Measurements from ENCODE around the gene SLC24A5. TPM values are rescaled to one million over a fixed set of nuclear protein-coding genes. Genes with fewer than 3 reads are reported as not detected.

Gene SLC24A5
- total RNA-seq, 1 donor from 2014 or later: not detected

GRCh38 chr15:48190932-48191573 is 70.3 kb downstream of the SLC24A5 start:
- Histone ChIP-seq H3K9ac (no peak overlapping the region), H3K79me2 (ENCODE audit: low read depth) (no peaks in the 10 kb centered on the region), H3K36me3 (no peaks in the 10 kb centered on the region), H3K4me2 (peak overlapping the region; percentile 81), H3F3A (ENCODE audit: low read depth) (no peaks in the 10 kb centered on the region), H3K27me3 (peaks cover 39% of the 10 kb centered on the region), H3K9me3 (ENCODE audit: low read depth) (no peaks in the 10 kb centered on the region), H4K20me1 (ENCODE audit: low read depth) (peaks cover 6% of the 10 kb centered on the region), H3K4me1 (peaks cover 6% of the 10 kb centered on the region), H2AFZ (replicated peaks) (peak overlapping the region; percentile 44), H3K27ac (no peak overlapping the region), H3K4me3 (peak overlapping the region; percentile 47)
- TF ChIP-seq EZH2phosphoT487 (IDR thresholded peaks at IDR 0.05) (peak; percentile 24), EZH2 (IDR thresholded peaks at IDR 0.05) (peak; percentile 46)
- TF ChIP-seq, protein P1, sequence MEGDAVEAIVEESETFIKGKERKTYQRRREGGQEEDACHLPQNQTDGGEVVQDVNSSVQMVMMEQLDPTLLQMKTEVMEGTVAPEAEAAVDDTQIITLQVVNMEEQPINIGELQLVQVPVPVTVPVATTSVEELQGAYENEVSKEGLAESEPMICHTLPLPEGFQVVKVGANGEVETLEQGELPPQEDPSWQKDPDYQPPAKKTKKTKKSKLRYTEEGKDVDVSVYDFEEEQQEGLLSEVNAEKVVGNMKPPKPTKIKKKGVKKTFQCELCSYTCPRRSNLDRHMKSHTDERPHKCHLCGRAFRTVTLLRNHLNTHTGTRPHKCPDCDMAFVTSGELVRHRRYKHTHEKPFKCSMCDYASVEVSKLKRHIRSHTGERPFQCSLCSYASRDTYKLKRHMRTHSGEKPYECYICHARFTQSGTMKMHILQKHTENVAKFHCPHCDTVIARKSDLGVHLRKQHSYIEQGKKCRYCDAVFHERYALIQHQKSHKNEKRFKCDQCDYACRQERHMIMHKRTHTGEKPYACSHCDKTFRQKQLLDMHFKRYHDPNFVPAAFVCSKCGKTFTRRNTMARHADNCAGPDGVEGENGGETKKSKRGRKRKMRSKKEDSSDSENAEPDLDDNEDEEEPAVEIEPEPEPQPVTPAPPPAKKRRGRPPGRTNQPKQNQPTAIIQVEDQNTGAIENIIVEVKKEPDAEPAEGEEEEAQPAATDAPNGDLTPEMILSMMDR (IDR thresholded peaks at IDR 0.05): no peak
- Mint-ChIP-seq H3K4me1 (peaks cover 14% of the 10 kb centered on the region), H3K27ac (no peak overlapping the region), H3K9me3 (no peaks in the 10 kb centered on the region), H3K4me3 (peak overlapping the region; percentile 80), H3K36me3 (no peaks in the 10 kb centered on the region), H3K27me3 (ENCODE audit: insufficient read depth, low read depth) (peaks cover 4% of the 10 kb centered on the region)
- DNase-seq (ENCODE audit: low spot score): peak; percentile 94

DNA sequence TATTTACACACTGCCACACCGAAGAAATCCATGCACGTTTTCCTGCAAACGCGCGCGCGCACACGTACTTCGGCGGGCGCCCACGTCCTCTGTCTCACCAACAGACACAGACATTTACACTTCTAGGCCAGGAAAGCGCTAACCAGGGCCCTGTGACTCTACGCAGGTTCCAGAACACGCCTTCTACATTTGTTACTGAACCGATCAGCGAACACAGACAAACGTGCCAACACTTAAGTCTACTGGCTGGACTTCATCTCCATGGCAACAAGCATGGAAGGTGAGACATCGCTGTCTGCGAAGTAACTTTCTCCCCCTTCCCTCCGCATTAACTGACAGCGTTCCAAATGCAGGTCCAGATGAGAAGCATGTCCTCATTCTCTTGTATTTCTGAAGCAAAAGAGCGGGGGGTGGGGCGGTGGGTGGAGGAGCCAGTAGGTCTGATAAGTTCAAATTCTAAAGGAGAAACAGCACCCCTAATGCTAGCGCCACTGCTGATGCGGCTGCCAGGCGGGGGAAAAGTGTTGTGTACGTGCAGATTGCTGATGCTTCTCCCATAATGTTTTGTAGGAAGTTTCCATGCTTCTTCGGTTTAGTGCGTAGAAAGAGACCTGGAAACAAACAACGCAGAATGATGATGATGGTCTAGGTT is 70.9 kb downstream of the SLC24A5 start, which contains the start of gene CTXN2:
Gene CTXN2, plus strand, starts transcription at position 92 of the 652 bp plus-strand sequence. CDS start 9,636 bp downstream, outside the sequence.
- Histone ChIP-seq H3K27ac (no peak within 1 kb of the TSS), H3K4me2 (peak within 1 kb of the TSS; percentile 81), H3F3A (ENCODE audit: low read depth) (no peaks in the 10 kb centered on the region), H3K36me3 (no peaks in the 10 kb centered on the region), H3K4me1 (peaks cover 6% of the 10 kb centered on the region), H3K4me3 (peak within 1 kb of the TSS; percentile 47), H3K79me2 (ENCODE audit: low read depth) (no peaks in the 10 kb centered on the region), H3K9me3 (ENCODE audit: low read depth) (no peaks in the 10 kb centered on the region), H2AFZ (replicated peaks) (peak within 1 kb of the TSS; percentile 44), H3K27me3 (peaks cover 39% of the 10 kb centered on the region), H3K9ac (no peak within 1 kb of the TSS), H4K20me1 (ENCODE audit: low read depth) (peaks cover 6% of the 10 kb centered on the region)
- Mint-ChIP-seq H3K4me1 (peaks cover 14% of the 10 kb centered on the region), H3K27me3 (ENCODE audit: insufficient read depth, low read depth) (peaks cover 4% of the 10 kb centered on the region), H3K9me3 (no peaks in the 10 kb centered on the region), H3K27ac (no peak within 1 kb of the TSS), H3K36me3 (no peaks in the 10 kb centered on the region), H3K4me3 (peak within 1 kb of the TSS; percentile 80)
- no peak for TF ChIP-seq EZH2phosphoT487 (IDR thresholded peaks at IDR 0.05)
- no peak for TF ChIP-seq EZH2 (IDR thresholded peaks at IDR 0.05)
- TF ChIP-seq, protein P1 (IDR thresholded peaks at IDR 0.05): no peak
- DNase-seq (ENCODE audit: low spot score): peak; percentile 60

Other genes starting within 250 kb of the SLC24A5 start
- 110 and 140 TPM in 2 replicates for gene MYEF2, start 57.3 kb downstream of the SLC24A5 start, total RNA-seq (ENCODE audit: low replicate concordance)
- 0.03 and 0.60 TPM in 2 replicates for gene CTXN2, start 70.7 kb downstream of the SLC24A5 start, total RNA-seq (ENCODE audit: low replicate concordance)
- gene SLC12A1, start 85.3 kb downstream of the SLC24A5 start, total RNA-seq (ENCODE audit: low replicate concordance): 0.19 TPM in 1 of 2 replicates, not detected in the other
- 51.6 and 55.4 TPM in 2 replicates for gene DUT, start 210.4 kb downstream of the SLC24A5 start, total RNA-seq (ENCODE audit: low replicate concordance)